ENCODE results near the gene CCL1. TPM values are rescaled to one million over a fixed set of nuclear protein-coding genes. Genes with fewer than 3 reads are reported as not detected.

The CCL1 gene
- total and polyA plus RNA-seq, 2 of the 4 experiments (the other 2 are of a cell fraction): not detected

GRCh38 chr17:34382621-34383124 is 19.6 kb upstream of the CCL1 start:
- H3K9me1 ChIP-seq (ENCODE audit: insufficient read depth, low read length): no peaks in the 10 kb centered on the region; the same call in 1 of the 2 replicates
- no peak overlapping the region for H2BK120ac ChIP-seq (ENCODE audit: low read depth, low read length)
- peaks cover 8% of the 10 kb centered on the region for H3K4me1 ChIP-seq (ENCODE audit: control insufficient read depth, insufficient read depth, low read length)
- dilution Hi-C loops (cut with HindIII; ENCODE audit: low sequenced_read_pairs, unreplicated experiment): no loop called here
- H3K36me3 ChIP-seq (ENCODE audit: control insufficient read depth, insufficient read depth, low read length): no peaks in the 10 kb centered on the region
- TF ChIP-seq MXI1 (IDR thresholded peaks at IDR 0.05; ENCODE audit: borderline replicate concordance, low read depth, low read length): no peak
- no peak for TF ChIP-seq USF2 (IDR thresholded peaks at IDR 0.05; ENCODE audit: low read depth, low read length)
- TF ChIP-seq RCOR1 (IDR thresholded peaks at IDR 0.05; ENCODE audit: insufficient replicate concordance, low read length): no peak
- TF ChIP-seq MAFK (IDR thresholded peaks at IDR 0.05; ENCODE audit: low read depth, low read length): no peak
- no peak for TF ChIP-seq CTCF (conservative IDR thresholded peaks at IDR 0.05; ENCODE audit: low read depth, low read length)
- no peak for TF ChIP-seq RFX5 (IDR thresholded peaks at IDR 0.05; ENCODE audit: low read depth, low read length)
- no peak for TF ChIP-seq CHD1 (IDR thresholded peaks at IDR 0.05; ENCODE audit: low read depth, low read length)
- no peak for TF ChIP-seq BHLHE40 (IDR thresholded peaks at IDR 0.05; ENCODE audit: low read depth, low read length)
- TF ChIP-seq FOS (IDR thresholded peaks at IDR 0.05; ENCODE audit: low read depth, low read length): no peak
- TF ChIP-seq CEBPB (IDR thresholded peaks at IDR 0.05; ENCODE audit: low read depth, low read length): no peak
- no peak for TF ChIP-seq RAD21 (IDR thresholded peaks at IDR 0.05; ENCODE audit: low read length)
- TF ChIP-seq ELK1 (IDR thresholded peaks at IDR 0.05; ENCODE audit: borderline replicate concordance, low read depth, low read length): no peak
- TF ChIP-seq SMC3 (IDR thresholded peaks at IDR 0.05; ENCODE audit: low read depth, low read length): no peak
- no peak for TF ChIP-seq POLR2A (IDR thresholded peaks at IDR 0.05; ENCODE audit: low read depth, low read length)
- no peak for TF ChIP-seq MAZ (IDR thresholded peaks at IDR 0.05; ENCODE audit: borderline replicate concordance, low read depth, low read length)
- no peak for TF ChIP-seq NFE2L2 (IDR thresholded peaks at IDR 0.05; ENCODE audit: low read depth, low read length)
- H2AFZ ChIP-seq (replicated peaks; ENCODE audit: low read length, poor library complexity): no peak overlapping the region
- no peak overlapping the region for H3K18ac ChIP-seq (ENCODE audit: low read depth, low read length)
- H3K27ac ChIP-seq (ENCODE audit: insufficient read depth, low read length): no peak overlapping the region
- BruUV-seq (replicated peaks): no TSS peak
- no peak overlapping the region for H4K91ac ChIP-seq (ENCODE audit: insufficient read depth, low read depth, low read length)
- in situ Hi-C loops (cut with MboI; ENCODE audit: low sequenced_read_pairs): no loop called here
- peaks cover 3% of the 10 kb centered on the region; the same call in 1 of the 2 replicates for H3K27me3 ChIP-seq (ENCODE audit: control insufficient read depth, insufficient read depth, low read length)
- H2BK15ac ChIP-seq (ENCODE audit: low read depth, low read length): no peak overlapping the region
- no peak overlapping the region for H2AK5ac ChIP-seq (ENCODE audit: low read depth, low read length)
- no peak overlapping the region for H3K9ac ChIP-seq (ENCODE audit: low read depth, low read length)
- ATAC-seq (ENCODE audit: low read depth) (no peak), DNase-seq (no peak)
- no peak overlapping the region for H2AK9ac ChIP-seq (replicated peaks; ENCODE audit: low read depth, low read length, poor library complexity)
- ChIA-PET POLR2A (ENCODE audit: unreplicated experiment) (no interaction called here), CTCF (no interaction called here)
- no peak overlapping the region for H4K5ac ChIP-seq (ENCODE audit: low read depth, low read length)
- intact Hi-C loops (cut with micrococcal nuclease): no loop called here
- no peak overlapping the region for H4K8ac ChIP-seq (ENCODE audit: low read depth in 2 of 2, low read length in 2 of 2)
- WGBS, 2 experiments (ENCODE audit: extremely low coverage in 2 of 2, insufficient read length in 1 of 2): 34% methylated on average over 5 of the region's 7 CpGs; no CpG with 5 or more reads in 1 of the 2 experiments
- H2BK20ac ChIP-seq (ENCODE audit: low read depth, low read length): no peak overlapping the region
- H3K56ac ChIP-seq (ENCODE audit: extremely low read depth, insufficient read depth, low read length): no peak overlapping the region
- H3K14ac ChIP-seq (replicated peaks; ENCODE audit: low read depth, low read length): no peak overlapping the region
- no peak overlapping the region for H2BK5ac ChIP-seq (ENCODE audit: low read depth, low read length, poor library complexity, severe bottlenecking)
- H3K79me1 ChIP-seq (ENCODE audit: low read depth in 1 of 2, low read length in 2 of 2): no peaks in the 10 kb centered on the region
- no peaks in the 10 kb centered on the region for H4K20me1 ChIP-seq (ENCODE audit: insufficient read depth, low read length)
- no peak overlapping the region for H3K4me3 ChIP-seq (ENCODE audit: insufficient read depth, low read depth, low read length)
- H3K4me2 ChIP-seq (ENCODE audit: low read depth, low read length): no peak overlapping the region
- H3K23ac ChIP-seq (ENCODE audit: low read depth, low read length): no peak overlapping the region
- H3K9me3 ChIP-seq (ENCODE audit: control insufficient read depth, insufficient read depth, low read length): no peaks in the 10 kb centered on the region
- H3K4ac ChIP-seq (ENCODE audit: low read depth, low read length): no peak overlapping the region

All from IMR-90 (cell line).